Measurements from ENCODE around the gene NCKIPSD.

NCKIPSD gene

DNA sequence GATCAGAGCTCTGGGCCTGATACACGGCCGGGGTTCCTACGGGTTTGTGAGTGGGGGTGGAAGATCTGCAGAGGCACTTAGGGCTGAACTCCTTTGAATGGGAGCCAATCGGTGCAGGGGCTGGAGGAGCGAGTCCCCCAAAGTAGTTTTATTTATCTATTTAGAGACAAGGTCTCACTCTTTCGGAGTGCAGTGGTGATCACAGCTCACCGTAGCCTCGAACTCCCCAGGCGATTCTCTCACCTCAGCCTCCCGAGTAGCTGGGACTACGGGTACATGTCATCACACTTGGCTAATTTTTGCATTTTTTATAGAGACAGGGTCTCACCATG, 21.4 kb downstream of the NCKIPSD start:
- peak overlapping the region; percentile 95 for H3K27ac ChIP-seq
- CTCF ChIA-PET, result interaction anchor here (0.7 to 0.8 kb wide), 3 partner anchors 9 to 713 kb away, joined by 3 to 5 read pairs (median 4); no protein-coding TSS in a partner anchor
- no peak for DNase-seq (ENCODE audit: low spot score)
- TF ChIP-seq, protein P1, sequence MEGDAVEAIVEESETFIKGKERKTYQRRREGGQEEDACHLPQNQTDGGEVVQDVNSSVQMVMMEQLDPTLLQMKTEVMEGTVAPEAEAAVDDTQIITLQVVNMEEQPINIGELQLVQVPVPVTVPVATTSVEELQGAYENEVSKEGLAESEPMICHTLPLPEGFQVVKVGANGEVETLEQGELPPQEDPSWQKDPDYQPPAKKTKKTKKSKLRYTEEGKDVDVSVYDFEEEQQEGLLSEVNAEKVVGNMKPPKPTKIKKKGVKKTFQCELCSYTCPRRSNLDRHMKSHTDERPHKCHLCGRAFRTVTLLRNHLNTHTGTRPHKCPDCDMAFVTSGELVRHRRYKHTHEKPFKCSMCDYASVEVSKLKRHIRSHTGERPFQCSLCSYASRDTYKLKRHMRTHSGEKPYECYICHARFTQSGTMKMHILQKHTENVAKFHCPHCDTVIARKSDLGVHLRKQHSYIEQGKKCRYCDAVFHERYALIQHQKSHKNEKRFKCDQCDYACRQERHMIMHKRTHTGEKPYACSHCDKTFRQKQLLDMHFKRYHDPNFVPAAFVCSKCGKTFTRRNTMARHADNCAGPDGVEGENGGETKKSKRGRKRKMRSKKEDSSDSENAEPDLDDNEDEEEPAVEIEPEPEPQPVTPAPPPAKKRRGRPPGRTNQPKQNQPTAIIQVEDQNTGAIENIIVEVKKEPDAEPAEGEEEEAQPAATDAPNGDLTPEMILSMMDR (conservative IDR thresholded peaks at IDR 0.05; ENCODE audit: low read depth), result peak; percentile 64
- POLR2A ChIA-PET (ENCODE audit: low non-redundant PET), result no interaction called here

DNA sequence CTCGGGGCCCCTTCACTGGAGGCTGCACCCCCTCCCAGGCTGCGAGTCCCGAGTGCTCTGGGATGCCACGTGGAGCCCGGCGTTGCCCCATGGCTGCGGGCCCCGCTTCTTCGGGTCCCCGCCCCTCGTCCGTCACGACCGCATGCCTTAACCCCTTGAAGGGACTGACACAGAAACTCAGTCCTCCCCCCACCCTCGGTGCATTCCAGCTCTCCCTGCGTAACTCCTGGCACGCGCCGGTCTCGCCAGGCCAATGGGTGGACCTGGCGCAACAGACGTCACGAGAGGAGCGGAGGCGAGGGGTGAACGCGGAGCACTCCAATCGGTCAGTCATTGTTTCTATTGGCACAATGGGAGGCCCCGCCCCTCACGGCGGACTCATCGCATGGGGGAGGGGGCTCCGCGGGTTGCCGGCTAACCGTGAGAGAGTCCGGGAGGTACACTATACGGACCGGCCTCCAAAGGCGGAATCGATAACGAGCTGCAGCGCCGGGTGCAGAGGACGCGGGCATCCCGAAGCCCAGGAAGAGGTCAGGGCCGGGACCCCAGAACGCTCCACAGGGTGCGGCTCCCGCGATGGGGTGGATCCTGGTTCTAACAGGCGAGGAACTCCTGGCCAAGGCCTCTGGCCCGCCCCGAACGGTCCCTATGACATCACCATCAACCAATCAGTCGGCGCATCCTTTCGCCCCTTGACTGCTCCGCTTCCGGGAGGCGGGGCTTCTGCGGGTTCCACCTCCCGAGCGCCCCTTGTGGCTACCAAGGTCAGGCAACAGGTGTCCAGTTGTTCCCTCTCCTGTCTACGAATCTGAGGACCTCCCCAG, 22.0 kb downstream of the NCKIPSD start:
- POLR2A ChIA-PET (ENCODE audit: low non-redundant PET), result no interaction called here
- DNase-seq (ENCODE audit: low spot score), result peak; percentile 97
- CTCF ChIA-PET, result interaction anchor here (0.7 to 1.0 kb wide), 4 partner anchors 10 to 714 kb away, joined by 3 to 5 read pairs (median 4); partner anchors contain the start of gene NCKIPSD
- H3K27ac ChIP-seq, result peak overlapping the region; percentile 95
- TF ChIP-seq, protein P1 (conservative IDR thresholded peaks at IDR 0.05; ENCODE audit: low read depth), result peak; percentile 86

DNA sequence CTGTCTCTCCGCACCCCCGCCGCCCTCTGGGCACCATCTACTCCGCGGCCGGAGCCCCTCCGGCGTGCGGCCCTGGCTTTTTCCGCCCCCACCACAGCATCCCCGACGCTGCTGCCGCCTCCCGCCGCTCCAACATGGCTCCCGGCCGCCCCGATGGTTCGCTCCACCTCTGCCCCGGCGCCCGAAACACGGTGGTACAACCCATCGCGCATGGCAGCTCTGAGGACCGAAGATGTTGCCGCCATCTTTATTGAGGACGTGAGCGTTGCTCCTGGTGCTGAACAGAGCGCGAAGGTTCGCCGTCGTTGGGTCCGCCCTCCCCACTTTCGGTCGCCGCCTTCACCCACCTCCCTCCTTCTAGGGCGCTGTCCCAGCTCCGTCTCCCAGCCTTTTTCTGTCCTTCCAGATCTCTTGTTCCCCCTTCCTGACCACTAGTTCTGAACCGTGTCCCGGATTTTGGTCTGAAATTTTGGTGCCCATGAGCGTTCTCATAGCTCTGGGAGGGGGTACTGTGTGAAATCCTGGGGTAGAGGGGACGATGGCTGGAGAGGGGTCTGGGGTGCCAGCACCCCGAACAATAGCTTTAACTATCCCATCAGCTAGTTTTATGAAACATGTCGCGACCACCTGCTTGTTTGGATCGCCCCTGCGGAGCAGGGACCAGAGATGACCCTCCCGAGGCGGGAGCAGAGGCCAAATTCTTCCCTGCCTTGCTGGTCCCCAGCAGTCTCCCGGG, 22.8 kb downstream of the NCKIPSD start, which contains the start of gene CELSR3:
Gene CELSR3 (minus strand): TSS at position 134 of the 736 bp plus-strand sequence. CDS start 252 bp downstream, outside the sequence.
- peak; percentile 66 for DNase-seq (ENCODE audit: low spot score)

DNA sequence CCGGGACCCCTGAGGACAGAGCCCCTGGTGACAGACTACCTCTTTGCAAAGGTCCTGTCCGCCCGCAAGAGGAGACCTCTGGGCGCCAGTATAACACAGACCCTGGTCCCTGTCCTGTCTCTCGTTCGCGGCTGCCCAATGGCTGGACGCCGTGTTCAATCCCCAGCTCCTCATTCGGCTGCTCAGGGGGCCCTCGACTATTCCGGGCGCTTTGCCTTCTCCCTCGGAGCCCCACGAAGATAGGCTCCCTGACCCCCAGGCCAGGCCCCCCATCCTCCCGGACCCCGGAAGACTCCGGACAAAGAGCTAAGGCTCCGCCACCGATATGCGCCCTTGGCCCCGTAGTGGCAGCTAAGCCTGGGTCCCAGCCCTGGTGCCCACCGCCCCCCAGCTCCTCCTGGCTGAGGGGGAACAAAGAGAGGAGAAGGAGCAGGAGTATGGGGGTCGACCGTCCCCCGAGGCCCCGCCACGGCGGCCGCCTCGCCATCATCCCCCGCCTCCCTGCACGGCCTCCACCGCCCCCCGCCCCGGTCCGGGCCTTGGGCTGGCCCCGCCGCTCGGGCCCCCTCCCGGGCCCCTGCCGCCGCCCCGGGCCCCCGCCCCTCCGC, 23.5 kb downstream of the NCKIPSD start:
- TF ChIP-seq, protein P1 (conservative IDR thresholded peaks at IDR 0.05; ENCODE audit: low read depth), result no peak
- CTCF ChIA-PET, result interaction anchor here (0.6 to 1.0 kb wide), 3 partner anchors 24 to 38 kb away, joined by 3 to 6 read pairs (median 3); partner anchors contain the start of gene NCKIPSD
- H3K27ac ChIP-seq, result peak overlapping the region; percentile 95
- DNase-seq (ENCODE audit: low spot score), result no peak
- POLR2A ChIA-PET (ENCODE audit: low non-redundant PET), result no interaction called here

More for the DNA sequence above, 22.8 kb downstream of the NCKIPSD start, which contains the start of gene CELSR3:
- peak within 1 kb of the TSS; percentile 95 for H3K27ac ChIP-seq
- TF ChIP-seq, protein P1 (conservative IDR thresholded peaks at IDR 0.05; ENCODE audit: low read depth), result no peak
- CTCF ChIA-PET, result interaction anchor here (0.6 to 1.0 kb wide), 2 partner anchors 17 to 23 kb away, joined by 3 read pairs; partner anchors contain the start of gene NCKIPSD
- POLR2A ChIA-PET (ENCODE audit: low non-redundant PET), result no interaction called here

DNA sequence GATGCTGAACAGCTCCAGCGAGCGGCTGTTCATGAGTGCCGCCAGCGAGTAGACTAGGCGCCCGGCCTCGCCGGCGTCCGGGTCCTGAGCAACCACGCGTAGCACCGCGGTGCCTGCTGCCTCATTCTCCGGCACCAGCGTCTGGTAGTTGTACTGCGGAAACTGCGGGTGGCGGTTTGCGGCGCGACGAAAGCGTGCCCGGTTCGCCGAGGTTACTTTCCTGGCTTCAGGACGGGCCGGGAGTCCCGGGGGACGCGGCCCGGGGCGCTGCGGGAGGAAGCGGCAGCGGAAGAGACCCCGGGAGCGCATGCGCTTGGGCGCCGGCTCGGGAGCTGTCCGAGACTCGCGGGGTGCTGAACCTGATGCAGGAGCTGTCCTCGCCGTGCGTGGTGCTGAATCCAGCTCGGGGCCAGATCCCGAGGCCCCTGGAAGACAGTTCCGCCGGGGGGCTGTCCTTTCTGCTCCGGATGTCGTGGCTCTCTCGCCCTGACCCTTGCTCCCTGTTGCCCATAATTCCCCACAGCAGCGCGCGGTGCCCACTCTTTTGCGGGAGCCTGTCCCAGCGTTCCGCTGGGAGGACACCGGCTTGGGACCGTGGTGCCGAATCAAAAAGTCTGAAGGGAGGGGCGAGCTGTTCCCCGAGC, 24.1 kb downstream of the NCKIPSD start:
- CTCF ChIA-PET, result interaction anchor here (0.6 to 0.7 kb wide), 2 partner anchors 36 to 37 kb away, joined by 3 to 6 read pairs; no protein-coding TSS in a partner anchor
- TF ChIP-seq, protein P1 (conservative IDR thresholded peaks at IDR 0.05; ENCODE audit: low read depth), result no peak
- POLR2A ChIA-PET (ENCODE audit: low non-redundant PET), result no interaction called here
- peak; percentile 58 for DNase-seq (ENCODE audit: low spot score)
- peak overlapping the region; percentile 95 for H3K27ac ChIP-seq
